WTC11 (cell line): Measurements from ENCODE around the gene DACH2. TPM values are rescaled to one million over a fixed set of nuclear protein-coding genes. Genes with fewer than 3 reads are reported as not detected.

ENCODE experiments used
- ATAC-seq: fragments of 200-7000 bp; cut with Tn5 transposase; 2 replicates; pipeline ENCODE4 v1.10.0; 2021; ENCODE audit warnings: mild to moderate bottlenecking, moderate library complexity
- CTCF ChIA-PET: fragments of 300-600 bp; sonication (Branson Sonifier 250); formaldehyde crosslinking; loops from one replicate; lab custom pipeline; 2021; ENCODE audit warnings: antibody characterized with exemption; lab: Charles Lee
- POLR2A ChIA-PET: fragments of 350-600 bp; sonication (Branson Sonifier 250); formaldehyde crosslinking; loops from one replicate; lab custom pipeline; 2021; ENCODE audit warnings: antibody characterized with exemption; lab: Charles Lee
- DNase-seq: peaks from one replicate; pipeline ENCODE4 v3.0.0; 2021; ENCODE audit warnings: low spot score
- H3K27ac Mint-ChIP-seq: 2 replicates; pipeline ENCODE4 v1.8.0; 2021; ENCODE audit warnings: mixed read lengths
- H3K27me3 Mint-ChIP-seq: 2 replicates; pipeline ENCODE4 v1.8.0; 2021; ENCODE audit warnings: low read depth, mild to moderate bottlenecking, moderate library complexity, mixed read lengths
- H3K36me3 Mint-ChIP-seq: 2 replicates; pipeline ENCODE4 v1.8.0; 2021; ENCODE audit warnings: mixed read lengths
- H3K4me1 Mint-ChIP-seq: 2 replicates; pipeline ENCODE4 v1.8.0; 2022; ENCODE audit warnings: mixed read lengths
- H3K4me3 Mint-ChIP-seq: 2 replicates; pipeline ENCODE4 v1.8.0; 2021; ENCODE audit warnings: mild to moderate bottlenecking, moderate library complexity, mixed read lengths
- H3K9me3 Mint-ChIP-seq: 2 replicates; pipeline ENCODE4 v1.8.0; 2021; ENCODE audit warnings: mixed read lengths
- ATF6 ChIP-seq: sonication (generic); formaldehyde crosslinking; IDR thresholded peaks from 2 replicates; pipeline ENCODE4 v1.8.1; 2023; ENCODE audit warnings: mild to moderate bottlenecking, missing genetic modification reagents
- CREB1 ChIP-seq: sonication (generic); formaldehyde crosslinking; IDR thresholded peaks from 2 replicates; pipeline ENCODE4 v1.8.0; 2023; ENCODE audit warnings: mild to moderate bottlenecking, missing genetic modification reagents
- E2F1 ChIP-seq: sonication (generic); formaldehyde crosslinking; IDR thresholded peaks from 2 replicates; pipeline ENCODE4 v1.8.0; 2022; ENCODE audit warnings: mild to moderate bottlenecking, missing genetic modification reagents
- E2F5 ChIP-seq: sonication (generic); formaldehyde crosslinking; IDR thresholded peaks from 2 replicates; pipeline ENCODE4 v1.8.1; 2022; ENCODE audit warnings: mild to moderate bottlenecking, moderate library complexity, missing genetic modification reagents
- ERG ChIP-seq: fragments of 250-450 bp; sonication (Bioruptor Pico); IDR thresholded peaks from 2 replicates; pipeline ENCODE4 v1.8.0; 2021; ENCODE audit warnings: mild to moderate bottlenecking
- GABPB1 ChIP-seq: sonication (generic); formaldehyde crosslinking; IDR thresholded peaks from 2 replicates; pipeline ENCODE4 v1.8.1; 2023; ENCODE audit warnings: mild to moderate bottlenecking, missing genetic modification reagents
- MLX ChIP-seq: sonication (generic); formaldehyde crosslinking; IDR thresholded peaks from 2 replicates; pipeline ENCODE4 v1.8.1; 2023; ENCODE audit warnings: mild to moderate bottlenecking, missing genetic modification reagents, moderate library complexity
- NFE2L1 ChIP-seq: sonication (generic); formaldehyde crosslinking; IDR thresholded peaks from 2 replicates; pipeline ENCODE4 v1.8.1; 2023; ENCODE audit warnings: missing genetic modification reagents
- NFYB ChIP-seq: sonication (generic); formaldehyde crosslinking; conservative IDR thresholded peaks from 2 replicates; pipeline ENCODE4 v1.8.0; 2022; ENCODE audit warnings: low read depth, missing genetic modification reagents
- PRDM15 ChIP-seq: sonication (generic); formaldehyde crosslinking; IDR thresholded peaks from 2 replicates; pipeline ENCODE4 v1.8.0; 2022; ENCODE audit warnings: missing genetic modification reagents
- PREB ChIP-seq: sonication (generic); formaldehyde crosslinking; IDR thresholded peaks from 2 replicates; pipeline ENCODE4 v1.8.1; 2022; ENCODE audit warnings: mild to moderate bottlenecking, missing genetic modification reagents, moderate library complexity, borderline replicate concordance
- RELA ChIP-seq: sonication (generic); formaldehyde crosslinking; IDR thresholded peaks from 2 replicates; pipeline ENCODE4 v1.8.1; 2022; ENCODE audit warnings: missing genetic modification reagents, mild to moderate bottlenecking, borderline replicate concordance
- SP1 ChIP-seq: sonication (generic); formaldehyde crosslinking; conservative IDR thresholded peaks from 2 replicates; pipeline ENCODE4 v1.8.1; 2022; ENCODE audit warnings: missing genetic modification reagents
- STAT6 ChIP-seq: sonication (generic); formaldehyde crosslinking; conservative IDR thresholded peaks from 2 replicates; pipeline ENCODE4 v1.8.1; 2023; ENCODE audit warnings: mild to moderate bottlenecking, low read depth, missing genetic modification reagents, moderate library complexity
- ZBTB21 ChIP-seq: sonication (generic); formaldehyde crosslinking; IDR thresholded peaks from 2 replicates; pipeline ENCODE4 v1.8.1; 2023; ENCODE audit warnings: mild to moderate bottlenecking, missing genetic modification reagents, borderline replicate concordance
- ZBTB43 ChIP-seq: sonication (generic); formaldehyde crosslinking; IDR thresholded peaks from 2 replicates; pipeline ENCODE4 v1.8.1; 2023; ENCODE audit warnings: mild to moderate bottlenecking, missing genetic modification reagents
- ZNF425 ChIP-seq: fragments of 250-450 bp; sonication (Bioruptor Pico); conservative IDR thresholded peaks from 2 replicates; pipeline ENCODE4 v1.9.0; 2021; ENCODE audit warnings: mild to moderate bottlenecking
- total RNA-seq: library from RNA; stranded (reverse); gene quantifications from 3 replicates; pipeline ENCODE4 v1.2.3, GENCODE V29; 2021

Gene DACH2
- total RNA-seq, 1 experiment from 2014 or later, result 3.5 TPM

GRCh38 chrX:86171366-86171765 lies 23.1 kb downstream of the DACH2 start (continued):
- TF ChIP-seq ERG (CRISPR knock-in tag), result no peak
- TF ChIP-seq E2F5 (CRISPR knock-in tag), result no peak
- no peak for TF ChIP-seq ATF6 (CRISPR knock-in tag)
- no peak for TF ChIP-seq RELA (CRISPR knock-in tag)
- no peak for TF ChIP-seq PREB (CRISPR knock-in tag)
- no peak for TF ChIP-seq SP1 (CRISPR knock-in tag)
- TF ChIP-seq ZNF425 (CRISPR knock-in tag), result no peak
- no peak for TF ChIP-seq CREB1 (CRISPR knock-in tag)

- DNase-seq (no peak), ATAC-seq (no peak)
- ChIA-PET POLR2A (no interaction called here), CTCF (no interaction called here)
- Mint-ChIP-seq H3K9me3 (peaks cover 4% of the 10 kb centered on the region; the same call in 1 of the 2 replicates), H3K27ac (no peak overlapping the region), H3K4me3 (no peak overlapping the region), H3K27me3 (no peaks in the 10 kb centered on the region), H3K4me1 (no peaks in the 10 kb centered on the region), H3K36me3 (no peaks in the 10 kb centered on the region)
- TF ChIP-seq ZBTB43, result no peak
- no peak for TF ChIP-seq E2F1 (CRISPR knock-in tag)
- no peak for TF ChIP-seq NFE2L1 (CRISPR knock-in tag)
- no peak for TF ChIP-seq E2F5 (CRISPR knock-in tag)
- TF ChIP-seq ZBTB21 (CRISPR knock-in tag), result no peak
- TF ChIP-seq GABPB1 (CRISPR knock-in tag), result no peak
- no peak for TF ChIP-seq PRDM15 (CRISPR knock-in tag)
- TF ChIP-seq MLX (CRISPR knock-in tag), result no peak
- no peak for TF ChIP-seq NFYB (CRISPR knock-in tag)
- no peak for TF ChIP-seq STAT6 (CRISPR knock-in tag)
These were observed 30.7 kb downstream of the DACH2 start for GRCh38 chrX:86178906-86179305.
